Posterior cingulate gyrus (tissue), 11 donors: ENCODE results near the gene NEK11.
"Not testable (repeated sequence)": the region's sequence is repeated elsewhere in the genome, so short reads cannot be mapped to it uniquely, and the experiment has no call there.

Source experiments
- DNase-seq, 10 donors: peaks; one replicate each; pipeline versions ENCODE4 v3.0.0 to v3.0.0-alpha.2; 2020 to 2021; ENCODE audit warnings: mixed read lengths in 3 of 10
- intact Hi-C: fragments of 100-400 bp; cut with DNase I; formaldehyde crosslinking; loops from one replicate; pipeline ENCODE4 v1.15.1; 2023

The NEK11 gene

DNA sequence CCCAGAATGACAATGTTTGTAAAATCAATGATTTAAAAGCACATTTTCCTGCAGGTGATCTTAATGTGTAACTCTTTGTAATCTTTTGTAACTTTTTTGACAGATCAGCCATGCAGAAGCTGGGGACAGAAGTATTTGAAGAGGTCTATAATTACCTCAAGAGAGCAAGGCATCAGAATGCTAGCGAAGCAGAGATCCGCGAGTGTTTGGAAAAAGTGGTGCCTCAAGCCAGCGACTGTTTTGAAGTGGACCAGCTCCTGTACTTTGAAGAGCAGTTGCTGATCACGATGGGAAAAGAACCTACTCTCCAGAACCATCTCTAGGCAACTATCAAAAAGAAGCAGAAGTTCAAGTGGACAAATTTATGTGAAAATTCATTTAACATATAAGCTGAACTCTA lies 322.8 kb downstream of the NEK11 start:
- intact Hi-C loops: no loop called here
- no peak for DNase-seq

DNA sequence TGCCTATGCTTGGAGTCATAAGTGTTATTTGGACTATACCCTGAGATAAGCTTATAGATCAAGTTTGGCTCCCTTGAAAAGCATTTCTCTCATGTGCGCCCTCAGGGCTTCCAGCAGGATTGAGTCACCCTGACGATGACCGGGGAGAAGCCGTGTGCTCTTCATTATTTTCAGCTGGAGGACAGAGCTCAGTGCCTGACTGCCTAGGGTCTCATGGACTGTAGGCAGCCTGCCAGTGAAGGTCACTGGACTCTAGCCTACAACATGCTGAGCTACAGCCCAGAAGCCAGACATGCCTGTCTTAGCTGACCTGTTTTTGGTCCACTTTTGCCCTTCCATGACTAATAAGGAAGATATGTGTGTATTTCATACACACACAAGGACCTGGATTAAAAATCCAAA lies 323.3 kb downstream of the NEK11 start:
- DNase-seq: no peak
- intact Hi-C loops: no loop called here

DNA sequence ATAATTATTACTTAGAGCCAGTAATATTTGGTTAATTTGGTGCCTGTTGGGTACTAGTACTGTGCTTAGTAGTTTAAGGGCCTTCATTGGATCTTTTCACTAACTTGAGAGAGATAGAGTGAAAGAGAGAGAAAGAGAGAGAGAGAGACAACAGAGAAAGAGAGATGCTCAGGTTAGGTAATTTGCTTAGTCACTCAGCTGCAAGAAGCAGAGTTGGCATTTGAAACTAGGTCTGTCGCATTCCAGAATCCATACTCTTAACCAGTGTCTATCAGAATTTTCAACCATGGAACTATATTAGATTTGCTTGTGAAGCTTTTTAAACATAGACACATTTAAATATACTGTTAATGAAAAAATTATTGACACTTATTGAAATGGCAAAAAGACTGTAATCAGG lies 323.8 kb downstream of the NEK11 start:
- intact Hi-C loops: no loop called here
- DNase-seq: no peak

DNA sequence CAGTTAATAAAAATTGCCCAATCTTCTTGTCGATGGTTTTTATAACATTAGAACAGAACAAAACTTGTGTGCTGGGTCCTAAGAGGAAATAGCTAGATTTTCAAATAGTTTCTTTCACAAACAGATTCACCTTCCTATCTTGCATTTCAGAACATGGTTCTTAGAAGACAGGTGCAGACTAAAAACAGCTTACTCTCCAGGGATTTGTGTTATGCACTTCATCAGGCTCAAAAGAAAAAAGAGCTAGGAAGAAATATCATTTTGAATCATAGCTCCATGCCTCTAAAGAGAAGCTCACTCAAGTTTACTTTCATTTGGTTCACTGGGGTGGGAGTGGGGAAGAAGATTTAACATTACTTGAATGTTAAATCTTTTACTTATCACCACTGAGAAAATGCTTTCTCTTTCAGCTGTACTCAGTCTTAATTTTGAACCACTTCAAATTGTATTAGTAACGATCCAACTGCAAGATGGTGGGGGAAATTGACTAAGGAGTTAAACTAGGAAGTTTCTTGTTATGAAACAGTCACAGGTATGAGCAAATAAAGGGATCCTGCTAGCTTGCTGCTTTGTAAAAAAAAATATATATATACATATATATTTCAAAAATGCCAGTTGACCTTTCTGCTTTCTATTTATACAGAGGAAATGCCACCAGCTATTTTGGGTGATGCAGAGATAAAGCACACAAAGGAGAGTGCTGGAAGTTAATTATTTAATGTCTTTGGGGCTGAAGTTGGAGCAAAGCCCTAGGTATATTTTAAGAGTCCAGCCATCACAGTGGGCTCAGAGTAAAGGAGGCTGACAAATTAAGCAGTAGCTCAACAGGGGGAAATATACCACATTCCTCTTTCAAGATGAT lies 326.6 kb downstream of the NEK11 start:
- intact Hi-C loops: no loop called here
- no peak for DNase-seq

DNA sequence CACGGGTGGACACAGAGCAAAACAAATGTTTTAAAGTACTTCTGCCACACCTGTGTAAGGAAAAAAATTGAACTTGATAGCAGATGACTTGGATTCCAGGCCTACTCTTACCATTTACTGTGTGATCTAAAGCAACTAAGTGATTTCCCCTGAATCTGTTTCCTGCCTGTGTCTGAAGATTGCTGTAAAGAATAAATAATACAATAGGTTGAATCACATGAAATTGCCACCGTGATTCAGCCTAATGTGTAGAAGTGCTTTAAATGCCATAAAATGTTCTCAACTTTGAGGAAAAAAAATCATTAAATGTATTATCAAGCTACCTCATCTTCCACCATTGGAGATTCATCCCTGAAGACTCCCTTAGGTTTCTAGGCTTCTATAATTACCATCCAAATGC lies 327.3 kb downstream of the NEK11 start:
- DNase-seq: no peak
- intact Hi-C loops: no loop called here

DNA sequence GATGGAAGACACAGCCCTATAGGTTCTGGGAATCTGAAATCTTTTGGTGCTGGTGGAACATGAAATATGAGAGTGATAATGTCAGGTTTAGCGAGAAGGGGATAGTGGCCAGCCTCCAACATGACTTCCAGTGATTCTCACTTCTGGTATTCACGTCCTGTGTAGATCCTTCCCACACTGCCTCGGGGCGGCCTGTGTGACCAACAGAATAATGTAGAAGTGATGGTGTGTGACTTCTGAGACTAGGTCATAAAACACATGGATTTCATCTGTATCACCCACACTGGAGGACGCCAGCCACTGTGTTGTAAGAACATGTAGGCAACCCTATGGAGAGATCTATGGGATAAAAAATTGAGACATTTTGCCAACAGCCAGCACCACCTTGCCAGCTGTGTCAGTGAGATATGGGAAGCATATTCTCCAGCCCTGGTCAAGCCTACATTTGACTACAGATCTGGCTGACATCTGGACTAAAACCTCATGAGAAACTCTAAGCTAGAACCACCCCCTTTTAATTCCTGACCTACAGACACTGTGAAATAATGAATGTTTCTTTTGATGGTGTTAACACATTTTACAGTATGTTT lies 329.4 kb downstream of the NEK11 start:
- intact Hi-C loops: no loop called here
- DNase-seq: no peak

DNA sequence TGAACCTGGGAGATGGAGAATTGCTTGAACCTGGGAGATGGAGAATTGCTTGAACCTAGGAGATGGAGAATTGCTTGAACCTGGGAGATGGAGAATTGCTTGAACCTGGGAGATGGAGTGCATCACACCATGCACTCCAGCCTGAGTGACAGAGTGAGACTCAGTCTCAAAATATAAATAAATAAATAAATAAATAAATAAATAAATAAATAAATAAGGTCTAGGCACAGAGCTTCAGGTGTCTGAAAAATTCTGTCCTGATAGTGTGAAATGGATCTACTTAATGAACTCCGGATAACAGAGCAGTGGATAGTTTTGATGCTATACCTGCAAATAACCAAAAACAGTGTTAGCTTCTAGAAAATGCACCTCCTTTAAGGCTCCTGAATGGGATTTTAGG lies 330.6 kb downstream of the NEK11 start:
- DNase-seq: no peak
- intact Hi-C loops: no loop called here

DNA sequence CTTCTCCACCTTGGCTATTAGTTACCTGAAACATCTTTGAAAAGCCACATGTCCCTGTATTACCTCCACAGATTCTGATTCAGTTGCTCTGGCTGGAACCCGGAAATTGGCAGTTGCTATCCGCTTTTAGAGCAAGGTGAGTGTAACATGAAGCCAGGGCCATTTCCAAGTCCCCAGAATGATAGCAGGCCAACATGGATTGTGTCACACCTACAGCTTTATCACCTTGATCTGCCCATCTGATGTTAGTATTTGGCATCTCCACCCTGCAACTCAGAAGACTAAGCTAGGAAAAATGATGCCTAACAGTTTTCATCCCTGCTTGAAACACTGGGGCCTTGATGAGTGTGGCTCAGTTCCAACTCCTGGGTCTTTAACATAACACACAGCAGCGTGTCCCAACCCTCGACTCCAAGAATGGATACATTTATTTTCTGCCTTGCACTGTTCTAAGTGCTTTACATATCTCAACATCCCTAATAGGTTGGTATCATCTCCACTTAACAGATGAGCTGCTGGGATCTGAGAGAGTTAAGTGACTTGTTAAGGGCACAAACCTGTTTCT lies 333.6 kb downstream of the NEK11 start:
- intact Hi-C loops: no loop called here

DNA sequence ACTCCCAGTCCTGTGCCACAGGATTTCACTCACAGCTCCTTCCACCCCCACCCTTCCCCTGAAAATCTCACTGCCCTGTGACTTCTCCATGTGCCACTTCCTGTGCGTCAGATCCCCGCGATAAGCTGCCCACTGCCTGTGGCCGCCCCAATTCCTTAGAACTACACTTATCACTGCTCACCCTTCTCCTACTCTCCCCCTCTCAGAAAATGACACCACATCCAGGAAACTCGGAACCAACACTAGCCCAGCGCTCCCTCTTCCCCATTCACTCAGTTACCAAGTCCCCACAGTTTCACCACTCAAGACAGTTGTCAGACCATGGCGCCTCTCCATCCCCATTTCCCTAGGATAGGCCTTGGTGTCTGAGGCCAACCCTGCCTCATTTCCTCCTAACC lies 334.4 kb downstream of the NEK11 start:
- peak in 1 of 10 donors; percentile 77 for DNase-seq
- intact Hi-C loops: not testable (repeated sequence)

More for the DNA sequence above, 333.6 kb downstream of the NEK11 start:
- DNase-seq: no peak

DNA sequence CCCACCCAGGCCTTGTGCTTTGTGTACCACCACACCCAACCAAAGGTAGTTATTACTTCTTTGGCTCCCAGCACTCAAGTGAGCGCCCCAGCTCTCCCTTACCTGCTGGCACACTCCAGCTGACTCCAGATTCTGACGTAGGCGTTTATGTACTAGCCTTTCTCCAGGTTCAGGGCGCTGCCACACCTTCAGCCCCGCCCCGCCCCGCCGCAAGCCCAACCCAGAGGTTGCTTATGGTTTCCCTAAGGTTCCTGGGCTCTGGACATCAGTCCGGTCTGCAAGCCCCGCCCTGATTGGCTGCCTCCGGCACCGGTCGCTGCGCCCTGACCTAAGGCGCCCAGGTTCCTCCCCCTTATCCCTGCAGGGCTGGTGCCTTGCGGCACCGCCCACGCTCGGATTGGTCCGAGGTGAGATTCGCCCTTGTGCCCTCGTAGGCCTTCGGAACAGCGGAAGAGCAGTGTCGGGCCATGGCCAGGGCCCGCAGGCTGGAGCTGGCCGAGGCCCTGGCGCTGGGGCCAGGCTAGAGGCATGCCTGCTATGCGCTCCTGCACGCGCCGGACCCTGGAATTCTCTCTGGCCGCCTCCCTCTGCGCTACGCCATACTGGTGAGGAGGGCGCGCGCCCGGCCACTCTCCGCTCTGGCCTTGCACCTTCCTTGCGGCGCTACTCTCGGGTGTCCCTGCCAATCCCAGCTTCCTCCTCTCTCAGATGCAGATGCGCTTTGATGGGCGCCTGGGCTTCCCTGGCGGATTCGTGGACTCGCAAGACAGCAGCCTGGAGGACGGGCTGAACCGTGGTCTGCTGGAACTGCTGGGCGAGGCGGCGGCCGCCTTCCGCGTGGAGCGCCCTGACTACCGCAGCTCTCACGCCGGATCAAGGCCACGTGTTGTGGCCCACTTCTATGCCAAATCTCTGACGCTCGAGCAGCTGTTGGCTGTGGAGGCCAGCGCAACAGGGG lies 335.1 kb downstream of the NEK11 start:
- intact Hi-C loops: no loop called here
- peak in 8 of 10 donors; percentile 23 to 90 (median 43) for DNase-seq

DNA sequence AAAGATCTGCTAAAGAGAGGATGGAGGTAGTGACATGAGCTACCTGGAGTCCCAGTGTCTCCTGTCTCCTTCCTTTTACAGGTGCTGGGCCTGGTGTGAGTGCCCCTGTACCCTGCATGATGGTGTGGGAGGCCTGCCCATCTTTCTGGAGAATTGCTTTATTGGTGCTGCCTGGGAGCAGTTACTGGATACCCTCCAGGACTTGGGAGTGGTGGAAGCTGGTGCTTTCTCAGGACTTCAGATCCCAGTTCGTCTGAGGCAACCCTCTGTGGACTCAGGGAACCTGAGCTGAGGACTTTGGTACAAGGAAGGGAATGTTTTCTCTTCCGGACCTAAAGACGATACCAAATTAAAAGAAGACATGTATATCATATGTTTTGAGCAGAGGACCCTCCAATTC lies 336.6 kb downstream of the NEK11 start:
- no peak for DNase-seq
- intact Hi-C loops: no loop called here

DNA sequence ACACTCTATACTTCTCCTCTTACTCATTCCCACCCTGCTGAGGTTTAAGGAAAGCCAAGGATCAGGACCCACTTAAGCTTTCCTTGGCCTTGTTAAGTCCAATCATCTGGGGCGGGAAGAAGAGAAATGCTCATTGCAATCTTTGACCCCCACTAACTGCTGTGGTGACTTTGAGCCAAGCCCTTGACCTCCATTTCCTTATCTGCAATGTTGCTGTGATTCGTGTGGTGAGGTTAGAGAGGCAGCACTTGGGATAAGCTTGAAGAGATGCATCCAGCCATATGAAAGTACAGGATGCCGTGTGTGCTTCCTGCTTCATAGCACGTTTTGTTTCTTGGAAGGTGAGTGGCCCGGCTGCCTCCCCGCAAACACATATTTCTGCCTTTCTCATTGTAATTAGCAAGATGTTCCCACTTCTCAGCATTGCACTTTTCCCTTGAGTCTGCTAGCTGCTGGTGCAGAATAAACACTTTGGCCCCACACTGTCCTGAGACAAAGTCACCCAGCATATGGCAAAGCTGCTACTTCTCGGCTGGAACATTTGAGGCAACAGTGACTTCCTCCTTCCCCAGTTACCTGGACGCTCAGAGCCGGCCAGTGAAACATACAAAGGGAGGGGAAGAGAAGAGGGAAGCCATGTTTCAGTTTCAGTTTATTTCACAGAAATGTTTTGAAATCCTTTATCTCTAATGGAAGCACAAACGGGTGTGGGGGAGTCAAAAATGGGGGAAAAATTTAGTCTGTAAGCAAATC lies 344.4 kb downstream of the NEK11 start:
- intact Hi-C loops: no loop called here
- DNase-seq: no peak

DNA sequence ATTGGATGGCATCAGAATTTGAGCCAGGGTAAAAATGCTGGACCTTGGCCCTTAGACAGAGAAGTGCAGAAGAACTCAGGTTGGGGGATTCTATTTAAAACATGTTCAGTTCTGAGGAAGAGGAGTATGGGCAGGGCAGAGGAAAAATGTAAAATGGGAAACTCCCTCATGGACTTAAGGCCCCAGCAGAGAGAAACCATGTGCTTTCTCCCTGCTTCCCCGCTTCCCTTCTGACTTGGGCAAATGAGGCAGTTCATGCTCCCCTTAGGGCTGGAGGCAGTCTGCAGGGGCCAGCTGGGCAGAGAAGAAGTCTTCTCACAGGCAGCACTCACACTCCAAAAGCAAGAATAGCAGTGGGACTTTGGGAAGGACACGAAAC lies 345.0 kb downstream of the NEK11 start:
- intact Hi-C loops: no loop called here
- DNase-seq: no peak

DNA sequence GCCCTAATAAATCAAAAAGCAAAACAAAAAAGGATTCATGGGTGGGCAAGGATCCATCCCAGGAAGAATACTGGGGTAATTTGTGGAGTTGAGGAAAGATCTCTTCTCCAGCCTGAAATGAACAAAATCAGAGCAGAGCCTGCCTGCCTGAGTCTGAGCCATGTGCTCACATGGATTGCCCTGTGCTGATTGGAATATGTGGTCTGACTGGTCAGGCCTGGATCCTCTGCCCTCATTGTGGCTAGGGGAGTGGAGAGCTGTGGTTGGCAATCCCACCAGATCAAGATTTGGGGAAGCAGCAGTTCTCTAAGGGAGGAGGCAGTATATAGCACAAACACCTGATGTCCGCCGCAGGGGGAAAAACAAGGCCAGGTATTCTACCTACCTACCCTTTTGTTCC lies 348.1 kb downstream of the NEK11 start:
- no peak for DNase-seq
- intact Hi-C loops: no loop called here

DNA sequence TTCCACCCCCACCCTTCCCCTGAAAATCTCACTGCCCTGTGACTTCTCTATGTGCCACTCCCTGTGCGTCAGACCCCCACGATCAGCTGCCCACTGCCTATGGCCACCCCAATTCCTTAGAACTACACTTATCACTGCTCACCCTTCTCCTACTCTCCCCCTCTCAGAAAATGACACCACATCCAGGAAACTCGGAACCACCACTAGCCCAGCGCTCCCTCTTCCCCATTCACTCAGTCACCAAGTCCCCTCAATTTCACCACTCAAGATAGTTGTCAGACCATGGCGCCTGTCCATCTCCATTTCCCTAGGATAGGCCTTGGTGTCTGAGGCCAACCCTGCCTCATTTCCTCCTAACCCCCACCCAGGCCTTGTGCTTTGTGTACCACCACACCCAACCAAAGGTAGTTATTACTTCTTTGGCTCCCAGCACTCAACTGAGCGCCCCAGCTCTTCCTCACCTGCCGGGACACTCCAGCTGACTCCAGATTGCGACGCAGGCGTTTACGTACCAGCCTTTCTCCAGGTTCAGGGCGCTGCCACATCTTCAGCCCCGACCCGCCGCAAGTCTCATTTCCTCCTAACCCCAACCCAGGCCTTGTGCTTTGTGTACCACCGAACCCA lies 354.3 kb downstream of the NEK11 start:
- intact Hi-C loops: loop anchor here (5.0 to 10.0 kb wide), 2 partner anchors 121 to 486 kb away; partner anchors contain the start of genes ATP2C1 and MRPL3

DNA sequence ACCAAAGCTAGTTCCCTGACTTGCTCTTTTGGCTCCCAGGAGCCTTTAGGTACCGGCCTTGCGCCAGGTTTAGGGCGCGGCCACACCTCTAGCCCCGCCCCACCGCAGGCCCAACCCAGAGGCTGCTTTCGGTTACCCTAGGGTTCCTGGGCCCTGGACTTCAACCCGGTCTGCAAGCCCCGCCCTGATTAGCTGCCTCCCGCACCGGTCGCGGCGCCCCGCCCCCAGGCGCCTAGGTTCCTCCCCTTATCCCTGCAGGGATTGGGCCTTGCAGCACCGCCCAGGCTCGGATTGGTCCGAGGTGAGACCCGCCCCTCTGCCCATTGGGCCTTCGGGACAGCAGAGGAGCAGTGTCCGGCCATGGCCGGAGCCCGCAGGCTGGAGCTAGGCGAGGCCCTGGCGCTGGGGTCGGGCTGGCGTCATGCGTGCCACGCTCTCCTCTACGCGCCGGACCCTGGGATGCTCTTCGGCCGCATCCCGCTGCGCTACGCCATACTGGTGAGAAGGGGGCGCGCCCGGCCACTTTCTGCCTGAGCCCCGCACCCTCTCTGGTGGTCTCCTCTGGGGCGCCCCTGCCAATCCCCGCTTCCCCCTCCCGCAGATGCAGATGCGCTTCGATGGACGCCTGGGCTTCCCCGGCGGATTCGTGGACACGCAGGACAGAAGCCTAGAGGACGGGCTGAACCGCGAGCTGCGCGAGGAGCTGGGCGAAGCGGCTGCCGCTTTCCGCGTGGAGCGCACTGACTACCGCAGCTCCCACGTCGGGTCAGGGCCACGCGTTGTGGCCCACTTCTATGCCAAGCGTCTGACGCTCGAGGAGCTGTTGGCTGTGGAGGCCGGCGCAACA lies 355.0 kb downstream of the NEK11 start, which contains the start of gene NUDT16:
Gene NUDT16 (plus strand): TSS at position 330 of the 847 bp plus-strand sequence. CDS start 31 bp downstream, at position 361.
- intact Hi-C loops: loop anchor here (5.0 to 10.0 kb wide), 2 partner anchors 121 to 487 kb away; partner anchors contain the start of genes ATP2C1 and MRPL3
- peak; percentile 97 to 100 (median 98) for DNase-seq

More for the DNA sequence above, 354.3 kb downstream of the NEK11 start:
- DNase-seq: not testable (repeated sequence)

DNA sequence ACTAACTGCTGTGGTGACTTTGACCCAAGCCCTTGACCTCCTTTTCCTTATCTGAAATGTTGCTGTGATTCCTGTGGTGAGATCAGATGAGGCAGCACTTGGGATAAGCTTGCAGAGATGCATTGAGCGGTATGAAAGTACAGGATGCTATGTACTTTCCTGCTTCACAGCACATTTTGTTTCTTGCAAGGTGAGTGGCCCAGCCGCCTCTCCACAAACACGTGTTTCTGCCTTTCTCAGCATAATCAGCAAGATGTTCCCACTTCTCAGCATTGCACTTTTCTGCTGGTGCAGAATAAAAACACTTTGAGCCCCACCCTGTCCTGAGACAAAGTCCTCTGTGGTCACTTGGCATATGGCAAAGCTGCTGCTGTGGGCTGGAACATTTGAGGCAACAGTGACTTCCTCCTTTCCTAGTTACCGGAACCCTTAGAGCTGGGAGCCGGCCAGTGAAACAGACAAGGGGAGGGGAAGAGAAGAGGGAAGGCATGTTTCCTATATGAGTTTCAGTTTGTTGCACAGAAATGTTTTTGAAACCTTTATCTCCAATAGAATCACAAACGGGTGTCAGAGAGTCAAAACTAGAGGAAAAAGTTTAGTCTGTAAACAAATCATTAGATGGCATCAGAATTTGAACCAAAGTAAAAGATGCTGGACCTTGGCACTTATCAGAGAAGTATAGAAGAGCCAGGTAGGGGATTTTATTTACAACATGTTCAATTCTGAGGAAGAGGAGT lies 359.9 kb downstream of the NEK11 start:
- DNase-seq: peak in 5 of 10 donors; percentile 19 to 80 (median 35)
- intact Hi-C loops: loop anchor here (10.0 kb wide), 1 partner anchor 492 kb away; the partner anchor contains the start of gene ATP2C1
